Mucosa of descending colon (tissue), 3 donors: ENCODE results near the gene DRD2. TPM values are rescaled to one million over a fixed set of nuclear protein-coding genes. Genes with fewer than 3 reads are reported as not detected.

Source experiments
- ATAC-seq: fragments of 200-7000 bp; cut with Tn5 transposase; one replicate; pipeline ENCODE4 v1.9.1; 2020; ENCODE audit warnings: mild to moderate bottlenecking, moderate library complexity
- DNase-seq, 3 donors: peaks; one replicate each; pipeline ENCODE4 v3.0.0-alpha.2; 2020
- H3K36me3 ChIP-seq: fragments of 200-600 bp; one replicate; pipeline ENCODE4 v1.8.0; 2021; ENCODE audit warnings: low read depth, mild to moderate bottlenecking
- H3K4me1 ChIP-seq: fragments of 200-600 bp; one replicate; pipeline ENCODE4 v1.8.0; 2021; ENCODE audit warnings: low read depth, mild to moderate bottlenecking
- H3K4me3 ChIP-seq: fragments of 200-600 bp; one replicate; pipeline ENCODE4 v1.8.0; 2021; ENCODE audit warnings: mild to moderate bottlenecking
- H3K9me3 ChIP-seq: fragments of 200-600 bp; one replicate; pipeline ENCODE4 v1.8.0; 2021; ENCODE audit warnings: mild to moderate bottlenecking
- intact Hi-C, 2 donors: fragments of 100-400 bp; cut with DNase I in 1 of 2; cut with micrococcal nuclease in 1 of 2; formaldehyde crosslinking; loops; one replicate each; pipeline versions ENCODE4 v1.11.0 to v1.11.1; 2022; cut with DNase I, micrococcal nuclease
- total RNA-seq, 3 donors: library from RNA; stranded (reverse); fragmentation: NEBNext Ultra II Directional in 2 of 3; extraction: Animal tissue kit (Norgen Biotek cat#: 25700) in 2 of 3; gene quantifications; one replicate each; pipeline versions ENCODE4 v1.2.1 to v1.2.4, GENCODE V29; 2021 to 2023
- TF ChIP-seq, protein P1 (sequence below): fragments of 200-600 bp; IDR thresholded peaks from one replicate; pipeline ENCODE4 v1.8.0; 2022; ENCODE audit warnings: antibody characterized with exemption, mild to moderate bottlenecking
- donor health status: DM: no; HTN: no; CAD: no; lungs with moderate emphysema.
- donor health status: DM: no; HTN: no; CAD: no.
- donor health status: DM: no; HTN: yes; CAD: no.

Gene DRD2
- total RNA-seq, 3 donors from 2014 or later = 0.22 to 0.41 (median 0.39) TPM

DNA sequence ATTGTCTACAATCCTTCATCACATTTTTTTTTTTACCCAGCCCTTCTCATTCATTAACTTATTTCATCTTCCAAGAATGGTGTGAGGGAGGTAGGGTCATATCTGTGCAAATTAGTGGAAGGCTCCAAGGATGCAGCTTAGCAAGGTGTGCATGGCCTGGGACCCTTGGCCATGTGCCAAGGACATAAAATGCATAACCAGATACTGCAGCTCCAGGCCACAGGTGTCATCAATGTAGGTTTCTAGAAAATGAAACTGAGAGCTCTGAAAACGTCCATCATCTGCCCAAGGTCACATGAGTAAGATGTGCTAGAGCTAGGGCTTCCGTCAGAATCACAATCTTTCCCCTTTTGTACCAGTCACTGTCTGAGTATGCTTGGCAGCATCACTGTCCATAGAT lies 57.8 kb downstream of the DRD2 start:
- DNase-seq (no peak), ATAC-seq (no peak)
- intact Hi-C loops = no loop called here
- H3K4me1 ChIP-seq = no peaks in the 10 kb centered on the region
- TF ChIP-seq, protein P1, sequence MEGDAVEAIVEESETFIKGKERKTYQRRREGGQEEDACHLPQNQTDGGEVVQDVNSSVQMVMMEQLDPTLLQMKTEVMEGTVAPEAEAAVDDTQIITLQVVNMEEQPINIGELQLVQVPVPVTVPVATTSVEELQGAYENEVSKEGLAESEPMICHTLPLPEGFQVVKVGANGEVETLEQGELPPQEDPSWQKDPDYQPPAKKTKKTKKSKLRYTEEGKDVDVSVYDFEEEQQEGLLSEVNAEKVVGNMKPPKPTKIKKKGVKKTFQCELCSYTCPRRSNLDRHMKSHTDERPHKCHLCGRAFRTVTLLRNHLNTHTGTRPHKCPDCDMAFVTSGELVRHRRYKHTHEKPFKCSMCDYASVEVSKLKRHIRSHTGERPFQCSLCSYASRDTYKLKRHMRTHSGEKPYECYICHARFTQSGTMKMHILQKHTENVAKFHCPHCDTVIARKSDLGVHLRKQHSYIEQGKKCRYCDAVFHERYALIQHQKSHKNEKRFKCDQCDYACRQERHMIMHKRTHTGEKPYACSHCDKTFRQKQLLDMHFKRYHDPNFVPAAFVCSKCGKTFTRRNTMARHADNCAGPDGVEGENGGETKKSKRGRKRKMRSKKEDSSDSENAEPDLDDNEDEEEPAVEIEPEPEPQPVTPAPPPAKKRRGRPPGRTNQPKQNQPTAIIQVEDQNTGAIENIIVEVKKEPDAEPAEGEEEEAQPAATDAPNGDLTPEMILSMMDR = no peak
- H3K9me3 ChIP-seq = no peaks in the 10 kb centered on the region
- H3K36me3 ChIP-seq = no peaks in the 10 kb centered on the region
- no peak overlapping the region for H3K4me3 ChIP-seq

DNA sequence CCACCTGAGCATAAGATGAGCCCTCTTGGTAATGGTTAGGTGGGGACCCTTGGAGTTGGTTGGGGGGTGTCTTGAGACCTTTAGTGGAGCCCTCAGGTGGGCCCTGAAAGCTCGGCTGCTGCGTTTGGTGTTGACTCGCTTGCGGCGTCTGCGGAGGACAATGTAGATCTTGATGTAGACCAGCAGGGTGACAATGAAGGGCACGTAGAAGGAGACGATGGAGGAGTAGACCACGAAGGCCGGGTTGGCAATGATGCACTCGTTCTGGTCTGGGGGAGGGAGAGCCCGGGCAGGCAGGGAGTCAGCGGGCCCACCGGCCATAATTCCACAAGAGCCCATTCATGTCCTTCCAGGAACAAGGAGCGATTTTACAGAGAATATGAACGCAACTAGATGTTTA lies 59.9 kb downstream of the DRD2 start:
- H3K4me1 ChIP-seq = no peaks in the 10 kb centered on the region
- TF ChIP-seq, protein P1 = no peak
- DNase-seq = no peak
- intact Hi-C loops = no loop called here
- H3K9me3 ChIP-seq = no peaks in the 10 kb centered on the region
- no peak for ATAC-seq
- H3K36me3 ChIP-seq = no peaks in the 10 kb centered on the region
- no peak overlapping the region for H3K4me3 ChIP-seq

DNA sequence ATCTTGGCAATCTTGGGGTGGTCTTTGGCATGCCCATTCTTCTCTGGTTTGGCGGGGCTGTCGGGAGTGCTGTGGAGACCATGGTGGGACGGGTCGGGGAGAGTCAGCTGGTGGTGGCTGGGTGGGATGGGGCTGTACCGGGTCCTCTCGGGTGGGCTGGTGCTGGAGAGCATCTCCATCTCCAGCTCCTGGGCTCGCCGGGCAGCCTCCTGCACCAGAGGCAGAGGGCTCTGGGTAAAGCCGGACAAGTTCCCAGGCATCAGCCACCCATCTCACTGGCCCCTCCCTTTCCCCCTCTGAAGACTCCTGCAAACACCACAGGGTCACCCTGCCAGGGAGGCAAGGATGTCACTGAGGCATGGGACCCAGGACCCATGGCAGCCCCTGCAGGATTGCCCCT lies 62.5 kb downstream of the DRD2 start:
- no peaks in the 10 kb centered on the region for H3K9me3 ChIP-seq
- ATAC-seq (no peak), DNase-seq (no peak)
- H3K4me3 ChIP-seq = no peak overlapping the region
- no peaks in the 10 kb centered on the region for H3K36me3 ChIP-seq
- H3K4me1 ChIP-seq = no peaks in the 10 kb centered on the region
- intact Hi-C loops = no loop called here
- TF ChIP-seq, protein P1 = no peak

- intact Hi-C loops = no loop called here
- ATAC-seq (no peak), DNase-seq (no peak)
- Histone ChIP-seq H3K4me1 (no peaks in the 10 kb centered on the region), H3K4me3 (no peak overlapping the region), H3K9me3 (no peaks in the 10 kb centered on the region), H3K36me3 (no peaks in the 10 kb centered on the region)
- TF ChIP-seq, protein P1 = no peak
Measured at GRCh38 chr11:113411536-113411935, 63.7 kb downstream of the DRD2 start.

DNA sequence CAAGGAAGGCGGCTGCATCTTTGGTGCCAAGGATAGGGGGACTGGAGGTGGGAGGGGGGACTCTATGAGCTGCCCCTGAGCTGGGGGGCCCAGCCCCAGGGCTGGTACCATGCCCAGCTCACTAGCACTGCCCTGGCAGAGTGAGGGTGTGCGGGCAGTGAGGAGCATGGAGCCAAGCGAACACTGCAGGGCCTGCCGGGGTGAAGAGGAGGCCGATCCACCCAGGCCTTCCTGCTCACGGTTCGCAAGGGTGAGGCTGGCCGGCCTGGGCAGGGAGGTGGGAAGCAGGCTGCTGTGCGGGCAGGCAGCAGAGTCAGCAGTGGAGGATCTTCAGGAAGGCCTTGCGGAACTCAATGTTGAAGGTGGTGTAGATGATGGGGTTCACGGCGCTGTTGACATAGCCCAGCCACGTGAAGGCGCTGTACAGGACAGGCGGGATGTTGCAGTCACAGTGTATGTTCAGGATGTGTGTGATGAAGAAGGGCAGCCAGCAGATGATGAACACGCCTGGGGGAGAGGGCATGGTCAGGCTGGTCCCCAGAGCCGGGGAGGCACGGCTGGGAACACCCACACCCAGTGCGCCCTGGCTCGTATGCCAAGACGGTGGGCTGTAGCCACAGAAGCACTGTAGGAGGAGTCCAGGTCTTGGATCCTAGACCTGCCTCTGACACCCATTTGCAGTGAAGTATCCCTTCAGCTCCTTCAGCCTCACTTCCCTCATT lies 64.6 kb downstream of the DRD2 start:
- TF ChIP-seq, protein P1 = no peak
- Histone ChIP-seq H3K4me3 (no peak overlapping the region), H3K4me1 (no peaks in the 10 kb centered on the region), H3K9me3 (no peaks in the 10 kb centered on the region), H3K36me3 (no peaks in the 10 kb centered on the region)
- intact Hi-C loops = no loop called here
- ATAC-seq (no peak), DNase-seq (no peak)

GRCh38 chr11:113409526-113409925 lies 65.7 kb downstream of the DRD2 start:
- Histone ChIP-seq H3K4me1 (no peaks in the 10 kb centered on the region), H3K36me3 (no peaks in the 10 kb centered on the region), H3K4me3 (no peak overlapping the region), H3K9me3 (no peaks in the 10 kb centered on the region)
- no peak for ATAC-seq
- DNase-seq = no peak
- intact Hi-C loops = no loop called here
- TF ChIP-seq, protein P1 = no peak
